NK-92 (cell line): Measurements from ENCODE around the gene SREK1IP1.

Experiments
- DNase-seq: peaks from one replicate; lab custom pipeline; 2025; ENCODE audit not compliant: unreplicated experiment; lab: John Stamatoyannopoulos, UW

The SREK1IP1 gene

GRCh38 chr5:64688391-64688790, 80.1 kb downstream of the SREK1IP1 start:
- DNase-seq, result no peak

GRCh38 chr5:64685866-64686265, 82.6 kb downstream of the SREK1IP1 start:
- no peak for DNase-seq

- no peak for DNase-seq
Measured at GRCh38 chr5:64682608-64683007, 85.9 kb downstream of the SREK1IP1 start.

GRCh38 chr5:64680289-64680688, 88.2 kb downstream of the SREK1IP1 start:
- no peak for DNase-seq

GRCh38 chr5:64678374-64678773, 90.1 kb downstream of the SREK1IP1 start:
- DNase-seq, result no peak

- no peak for DNase-seq
Measured at GRCh38 chr5:64671678-64672077, 96.8 kb downstream of the SREK1IP1 start.

GRCh38 chr5:64670277-64670676, 98.2 kb downstream of the SREK1IP1 start:
- DNase-seq, result no peak
